Measurements from ENCODE around the gene FAM210A.

The FAM210A gene

DNA sequence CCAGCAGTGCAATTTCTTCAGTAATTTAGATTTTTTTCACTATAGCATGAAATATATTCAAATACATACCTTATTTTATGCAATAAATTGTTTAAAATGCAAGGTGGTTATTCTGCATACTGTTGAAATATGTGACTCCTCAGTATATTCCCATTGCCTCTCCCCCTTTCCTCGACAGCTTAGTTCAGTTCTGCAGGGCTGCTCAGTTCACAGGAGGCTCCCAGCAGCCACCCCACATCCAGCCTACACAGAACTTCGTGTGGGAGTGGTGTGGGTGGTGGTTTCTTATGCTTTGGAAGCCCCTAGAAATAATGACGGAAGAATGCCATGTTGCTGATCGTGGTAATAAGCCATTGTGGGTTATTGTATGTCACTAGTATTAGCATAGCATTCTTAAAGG lies 79.7 kb downstream of the FAM210A start:
- DNase-seq (ENCODE audit: low read depth in 2 of 2) = no peak

DNA sequence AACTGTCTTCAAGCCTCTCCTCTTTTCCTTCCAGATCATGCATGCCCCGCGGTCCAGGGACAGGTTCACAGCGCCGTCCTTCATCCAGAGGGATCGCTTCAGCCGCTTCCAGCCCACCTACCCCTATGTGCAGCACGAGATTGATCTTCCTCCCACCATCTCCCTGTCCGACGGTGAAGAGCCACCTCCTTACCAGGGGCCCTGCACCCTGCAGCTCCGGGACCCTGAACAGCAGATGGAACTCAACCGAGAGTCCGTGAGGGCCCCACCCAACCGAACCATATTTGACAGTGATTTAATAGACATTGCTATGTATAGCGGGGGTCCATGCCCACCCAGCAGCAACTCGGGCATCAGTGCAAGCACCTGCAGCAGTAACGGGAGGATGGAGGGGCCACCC lies 81.3 kb downstream of the FAM210A start:
- DNase-seq (ENCODE audit: low read depth in 2 of 2) = no peak

DNA sequence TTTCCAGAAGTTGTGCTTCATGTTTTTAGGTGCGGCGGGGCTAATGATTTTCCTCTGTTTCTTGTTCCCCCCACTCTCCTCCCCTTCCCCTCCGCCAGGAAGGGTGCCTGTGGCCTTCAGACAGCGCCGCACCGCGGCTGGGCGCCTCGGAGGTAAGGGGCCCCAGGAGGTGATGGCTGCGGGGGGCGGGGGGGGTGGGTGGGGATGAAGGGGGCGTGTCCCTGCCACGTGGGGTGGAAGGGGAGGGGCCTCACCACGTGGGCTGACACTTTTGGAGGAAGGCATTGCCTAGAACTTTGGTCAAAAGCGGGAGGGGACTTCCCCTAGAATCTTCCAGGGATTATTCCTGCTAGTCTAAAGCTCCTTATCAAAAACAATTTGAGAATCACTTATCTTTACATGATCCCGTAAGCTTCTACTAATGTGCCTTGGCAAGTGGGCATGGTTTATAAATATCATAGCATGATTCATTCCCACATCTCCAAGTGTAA lies 83.1 kb downstream of the FAM210A start:
- DNase-seq (ENCODE audit: low read depth in 2 of 2) = no peak

DNA sequence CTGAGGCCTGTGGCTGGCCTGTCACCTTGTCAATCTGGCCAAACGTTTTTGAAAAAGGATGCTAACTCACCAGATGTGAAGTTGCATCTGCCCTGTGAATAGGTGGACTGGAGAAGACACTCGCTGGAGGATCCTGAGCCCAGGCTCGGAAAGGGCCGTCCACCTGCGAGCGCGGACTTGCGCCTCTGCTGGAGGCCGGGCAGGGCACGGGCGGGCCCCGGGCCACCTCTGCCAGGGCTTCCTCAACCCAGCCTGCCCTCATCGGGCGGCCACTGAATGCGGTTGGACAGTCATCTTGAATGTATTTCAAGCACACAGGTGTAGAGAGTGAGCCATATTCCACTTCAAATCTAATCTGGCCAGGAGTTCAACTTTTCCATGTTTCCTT lies 83.9 kb downstream of the FAM210A start:
- DNase-seq (ENCODE audit: low read depth in 2 of 2) = no peak

DNA sequence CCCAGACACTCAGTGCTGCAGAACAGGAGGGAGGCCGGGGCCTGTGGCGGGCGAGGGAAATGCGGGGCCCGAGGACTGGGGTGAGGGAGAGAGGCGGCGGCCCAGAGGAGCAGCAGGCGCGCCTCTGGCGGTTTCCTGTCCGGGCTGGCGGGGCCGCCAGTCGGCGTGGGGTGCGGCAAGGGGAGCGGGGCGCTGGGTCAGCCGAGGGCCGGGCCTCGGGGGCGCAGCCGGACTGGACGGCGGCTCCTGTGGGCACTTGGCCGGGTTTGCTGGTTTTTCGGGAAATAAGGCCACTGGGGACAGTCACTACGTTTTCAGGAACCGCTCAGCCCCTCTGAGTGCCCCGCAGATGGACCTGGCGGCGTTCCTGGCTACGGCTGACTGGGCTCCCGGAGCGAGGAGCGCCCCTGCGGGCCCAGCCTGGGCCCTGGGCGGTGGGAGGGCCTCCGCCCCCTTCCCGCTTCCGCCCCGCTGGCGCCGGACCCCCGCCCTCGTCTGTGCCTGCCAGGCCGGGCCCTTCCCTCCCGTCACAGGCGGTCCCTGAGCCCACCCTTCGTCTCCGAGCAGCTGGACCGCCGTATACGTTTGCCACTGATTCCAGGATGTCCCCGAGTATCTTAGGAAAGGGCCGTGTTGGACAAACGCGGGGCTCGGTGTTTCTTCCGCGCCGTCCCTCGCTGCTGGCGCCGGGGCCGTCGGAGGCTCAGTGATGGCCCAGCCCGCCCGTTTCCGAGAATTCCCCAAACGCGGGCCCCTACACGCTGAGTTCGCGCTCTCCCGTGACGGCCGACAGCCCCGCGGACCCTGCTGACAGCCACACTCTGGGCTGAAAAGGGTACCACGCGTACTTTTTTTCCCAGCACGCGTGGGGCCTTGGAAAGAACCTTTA lies 84.6 kb downstream of the FAM210A start:
- no peak for DNase-seq (ENCODE audit: low read depth in 2 of 2)

DNA sequence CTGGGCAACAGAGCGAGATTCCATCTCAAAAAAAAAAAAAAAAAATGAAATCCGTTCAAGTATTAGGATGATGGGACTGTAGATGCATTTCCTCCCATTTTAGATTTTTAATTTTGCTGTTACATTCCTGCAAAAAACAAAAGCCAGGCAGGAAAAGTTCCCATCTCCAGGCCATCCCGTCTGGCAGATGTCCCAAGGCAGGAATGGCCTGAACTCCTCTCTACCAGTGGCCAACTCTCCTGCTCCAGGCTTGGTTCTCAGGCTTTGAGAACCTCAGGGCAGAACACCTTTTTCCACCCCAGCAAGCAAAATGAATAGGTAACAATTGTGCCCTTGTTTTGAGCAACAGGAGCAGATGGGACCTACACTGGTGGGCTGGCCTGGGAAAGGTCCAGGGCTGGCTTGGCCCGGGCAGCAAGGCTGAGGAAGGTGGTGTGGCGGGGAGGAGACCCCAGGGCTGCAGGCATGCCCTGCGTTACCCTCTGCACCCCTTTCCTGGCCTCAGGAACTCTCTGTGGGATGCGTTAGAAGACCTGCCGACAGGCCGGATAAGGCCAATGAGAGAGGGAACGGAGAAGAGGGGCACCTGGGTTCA lies 86.0 kb downstream of the FAM210A start:
- no peak for DNase-seq (ENCODE audit: low read depth in 2 of 2)

DNA sequence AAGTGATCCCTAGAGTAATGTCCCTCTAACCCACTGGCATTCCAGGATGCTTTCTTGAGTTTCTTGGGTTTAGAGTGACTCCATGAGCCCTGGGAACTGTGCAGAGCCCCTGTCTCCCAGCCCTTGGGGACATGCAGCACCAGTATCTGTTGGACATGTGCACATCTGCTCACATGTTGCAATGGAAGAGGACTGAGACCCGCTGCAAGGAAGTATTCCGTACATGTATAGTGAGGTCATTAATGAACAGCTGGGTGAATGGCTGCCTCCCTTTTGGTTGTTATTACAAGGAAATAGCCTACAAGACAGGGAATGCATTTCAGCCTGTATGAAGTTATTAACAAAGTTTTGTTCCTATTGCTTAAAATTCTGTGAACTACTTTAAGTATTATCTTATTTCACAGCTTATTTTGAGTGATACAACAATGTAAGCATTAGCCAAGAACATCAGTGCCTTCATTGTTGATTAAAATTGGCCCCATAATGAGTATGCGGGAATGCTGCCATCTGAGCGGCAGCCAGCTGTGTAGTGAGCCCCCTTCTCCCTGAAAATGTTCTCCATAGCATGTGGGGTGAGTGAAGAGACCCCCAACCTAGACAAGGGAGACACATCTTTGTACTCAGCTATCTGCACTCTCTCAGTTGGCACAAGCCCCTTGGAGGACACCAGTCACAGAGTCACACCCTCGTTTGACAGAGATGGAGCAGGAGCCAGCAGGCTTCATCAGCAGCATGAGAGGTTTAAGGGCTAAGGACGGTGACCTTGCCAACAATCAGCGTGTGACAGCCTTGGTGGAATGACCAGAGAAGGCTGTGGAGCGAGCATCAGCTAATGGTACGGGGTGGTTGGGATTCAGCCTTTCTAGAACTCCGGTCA lies 87.4 kb downstream of the FAM210A start:
- no peak for DNase-seq (ENCODE audit: low read depth in 2 of 2)

DNA sequence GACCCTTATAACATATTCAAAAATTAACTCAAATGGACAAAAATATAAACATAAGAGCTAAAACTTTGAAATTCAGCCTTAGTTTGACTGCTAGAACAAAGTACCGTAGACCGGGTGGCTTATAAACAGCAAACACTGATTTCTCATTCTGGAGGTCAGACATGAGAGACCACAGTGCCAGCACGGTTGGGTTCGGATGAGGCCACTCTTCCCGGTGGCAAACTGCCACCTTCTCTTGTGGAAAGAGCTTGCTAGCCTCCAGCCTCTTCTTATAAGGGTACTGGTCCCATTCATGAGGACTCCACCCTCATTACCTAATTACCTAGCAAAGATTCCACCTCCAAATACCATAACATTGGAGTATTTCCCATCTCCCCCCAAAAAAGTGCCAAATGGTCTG lies 91.3 kb downstream of the FAM210A start:
- no peak for DNase-seq (ENCODE audit: low read depth in 2 of 2)

DNA sequence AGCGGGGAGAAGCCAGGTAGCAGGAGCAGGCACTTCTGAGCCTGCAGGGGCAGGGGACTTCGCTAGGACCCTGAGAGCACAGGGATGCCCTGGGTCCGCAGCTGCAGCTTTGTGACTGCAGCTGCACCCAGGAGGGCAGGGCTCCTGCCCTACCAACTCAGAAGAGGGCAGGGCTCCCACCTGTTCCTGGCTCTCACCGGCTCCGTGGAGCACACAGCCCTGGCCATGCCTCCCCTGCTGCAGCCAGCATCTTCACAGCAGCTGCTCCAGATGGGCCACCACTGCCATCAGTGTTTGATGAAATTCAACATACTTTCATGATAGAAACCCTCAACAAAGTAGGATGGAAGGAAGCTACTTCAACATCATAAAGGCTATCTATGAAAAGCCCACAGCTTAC lies 92.7 kb downstream of the FAM210A start:
- DNase-seq (ENCODE audit: low read depth in 2 of 2) = no peak

DNA sequence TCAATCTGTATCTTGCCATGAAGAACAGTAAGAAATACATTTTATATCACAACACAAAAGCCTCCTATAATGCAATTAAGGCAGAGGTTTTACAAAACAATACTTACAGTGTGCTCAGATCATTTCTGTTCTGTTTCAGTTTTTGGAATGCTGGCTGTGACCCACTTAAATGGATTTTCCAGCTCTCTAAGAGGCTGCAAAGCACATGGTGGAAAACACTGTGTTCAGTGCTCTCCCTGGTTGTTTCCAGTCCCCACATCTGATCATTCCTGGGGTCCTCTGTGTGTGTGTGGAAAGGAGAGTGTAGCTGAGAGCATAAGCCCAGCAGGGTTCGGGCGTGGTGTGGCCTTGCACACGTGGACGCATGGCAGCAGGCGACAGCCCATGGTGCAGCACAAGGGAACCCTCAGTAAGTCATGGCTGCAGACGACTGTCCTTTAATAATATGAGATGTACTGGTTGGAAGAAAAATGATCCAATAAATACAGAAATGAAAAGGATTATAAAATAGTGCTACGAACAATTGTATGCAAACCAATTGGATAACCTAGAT lies 95.6 kb downstream of the FAM210A start:
- no peak for DNase-seq (ENCODE audit: low read depth in 2 of 2)

DNA sequence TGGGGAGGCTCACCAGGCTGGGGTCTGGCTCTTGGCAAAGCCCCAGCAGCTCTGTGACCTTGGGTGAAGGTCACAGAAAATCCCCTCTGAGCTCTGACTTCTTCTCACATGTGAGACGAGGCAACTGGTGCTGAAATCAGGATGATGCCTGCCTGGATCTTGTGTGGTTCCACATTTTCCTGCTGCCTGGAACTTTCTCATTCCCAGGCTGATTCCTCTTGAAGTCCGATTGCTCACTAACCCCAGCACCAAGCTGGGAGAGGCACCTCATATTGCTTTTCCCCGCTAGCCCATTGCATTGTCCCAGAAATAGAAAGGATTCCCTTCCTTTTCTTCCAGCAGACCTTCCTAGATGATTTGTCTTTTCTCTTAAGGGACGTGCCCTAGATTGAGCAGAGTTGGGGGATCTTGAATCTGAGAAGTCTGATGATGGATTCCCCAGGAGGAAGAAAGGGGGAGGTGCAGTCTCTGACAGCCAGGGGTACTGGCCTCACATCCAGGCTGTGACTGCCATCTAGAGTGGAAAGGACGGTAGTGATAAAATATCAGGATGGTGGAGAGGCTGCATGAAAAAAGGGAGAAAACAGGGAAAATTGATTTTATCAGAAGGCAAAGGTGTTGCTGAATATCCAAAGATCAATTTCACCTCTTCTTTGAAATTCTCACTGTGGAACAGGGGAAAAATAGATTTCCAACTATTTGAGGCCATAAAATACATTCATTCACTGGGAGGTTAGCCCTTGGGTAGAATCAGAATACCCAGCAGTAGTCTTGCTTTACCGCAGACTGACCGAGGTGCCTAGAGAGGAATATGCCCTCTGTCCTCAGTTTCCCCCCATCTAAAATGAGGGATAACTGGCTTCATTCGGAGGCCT lies 96.3 kb downstream of the FAM210A start:
- DNase-seq (ENCODE audit: low read depth in 2 of 2) = no peak

DNA sequence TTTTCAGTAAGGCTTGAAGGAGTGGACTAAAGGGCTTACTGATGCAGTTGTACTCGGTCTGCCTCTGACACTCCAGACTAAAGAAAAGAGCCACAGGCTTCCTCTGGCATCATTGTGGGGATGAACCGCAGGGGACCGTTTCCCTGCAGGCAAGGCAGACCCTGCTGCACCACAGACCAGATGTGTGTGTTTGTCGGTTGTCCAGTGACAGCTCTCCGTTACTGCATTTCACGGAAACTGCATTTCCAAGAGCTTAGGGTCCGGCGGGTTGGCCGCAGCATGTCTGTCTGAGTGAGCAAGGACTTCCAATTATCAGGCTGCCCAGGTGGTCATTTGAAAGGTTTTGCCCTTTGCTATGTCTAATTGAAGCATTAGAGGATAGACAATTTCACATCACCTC lies 98.1 kb downstream of the FAM210A start:
- no peak for DNase-seq (ENCODE audit: low read depth in 2 of 2)

DNA sequence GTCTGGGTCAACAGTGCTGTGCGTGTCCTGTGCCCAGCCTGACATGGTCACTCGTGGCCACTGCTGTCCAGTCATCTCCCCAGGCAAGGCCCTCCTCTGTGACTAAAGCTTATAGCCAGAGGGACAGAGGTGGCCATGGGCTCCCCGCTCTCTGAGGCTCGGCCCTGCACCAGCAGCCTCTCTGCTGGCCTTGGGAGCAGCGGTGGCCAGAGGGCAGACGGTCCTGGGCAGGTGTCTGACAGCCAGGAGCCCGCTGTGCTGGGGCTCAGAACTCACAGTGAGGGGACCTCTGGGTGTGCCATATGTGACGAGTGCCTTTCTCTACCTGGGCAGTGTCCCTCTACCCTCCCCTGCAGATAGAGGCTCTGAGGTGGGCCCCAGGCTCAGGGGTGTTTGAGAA lies 98.7 kb downstream of the FAM210A start:
- no peak for DNase-seq (ENCODE audit: low read depth in 2 of 2)

DNA sequence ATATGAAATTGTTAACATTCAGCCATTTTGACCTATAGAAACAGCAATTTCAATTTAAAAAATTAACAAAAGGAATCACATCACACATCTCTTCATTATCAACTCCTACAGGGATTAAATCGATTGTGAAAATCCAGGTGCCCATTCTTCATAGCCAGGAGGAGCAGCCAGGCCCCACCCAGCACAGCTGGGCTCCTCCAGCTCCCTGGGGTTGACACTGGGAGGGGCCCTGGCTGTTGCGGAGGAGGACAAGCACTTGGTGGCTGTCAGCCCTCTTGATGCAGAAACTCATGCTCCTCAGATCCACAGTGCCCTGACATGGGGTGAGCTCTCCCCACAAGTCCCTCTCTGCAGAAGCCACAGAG lies 99.8 kb downstream of the FAM210A start:
- no peak for DNase-seq (ENCODE audit: low read depth in 2 of 2)

DNA sequence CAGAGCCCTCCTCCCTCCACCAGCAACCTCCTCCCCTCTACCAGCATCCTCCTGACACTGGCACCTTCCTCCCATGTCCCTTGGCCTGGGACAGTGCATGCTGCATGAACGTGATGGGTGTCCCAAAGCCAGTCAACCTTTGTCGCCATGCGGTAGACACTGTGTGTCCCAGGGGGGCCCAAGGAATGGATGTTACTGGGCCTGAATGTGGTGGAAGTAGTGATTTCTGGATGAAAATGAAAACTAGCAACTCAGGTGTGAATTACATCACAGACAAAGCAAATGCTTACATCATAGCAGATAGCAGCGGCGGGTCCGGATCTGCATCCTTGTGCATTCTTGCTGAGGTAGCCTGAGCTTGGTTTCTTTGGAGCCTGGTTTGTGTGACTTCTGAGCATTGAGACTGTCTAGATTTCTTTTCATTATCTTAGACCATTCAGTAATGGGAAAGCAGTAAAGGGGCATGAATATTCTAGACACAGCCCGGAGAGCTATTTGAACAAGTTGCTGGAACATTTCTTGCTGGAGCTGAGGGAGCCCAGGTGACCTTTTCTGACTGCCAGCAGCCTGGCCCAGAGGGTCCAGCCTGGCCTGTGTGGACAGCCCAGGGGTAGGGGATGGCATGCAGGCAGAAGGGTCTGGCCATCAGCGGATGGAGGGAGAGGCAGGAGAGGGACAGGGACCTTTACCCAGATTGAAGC lies 100.4 kb downstream of the FAM210A start:
- DNase-seq (ENCODE audit: low read depth in 2 of 2) = no peak

DNA sequence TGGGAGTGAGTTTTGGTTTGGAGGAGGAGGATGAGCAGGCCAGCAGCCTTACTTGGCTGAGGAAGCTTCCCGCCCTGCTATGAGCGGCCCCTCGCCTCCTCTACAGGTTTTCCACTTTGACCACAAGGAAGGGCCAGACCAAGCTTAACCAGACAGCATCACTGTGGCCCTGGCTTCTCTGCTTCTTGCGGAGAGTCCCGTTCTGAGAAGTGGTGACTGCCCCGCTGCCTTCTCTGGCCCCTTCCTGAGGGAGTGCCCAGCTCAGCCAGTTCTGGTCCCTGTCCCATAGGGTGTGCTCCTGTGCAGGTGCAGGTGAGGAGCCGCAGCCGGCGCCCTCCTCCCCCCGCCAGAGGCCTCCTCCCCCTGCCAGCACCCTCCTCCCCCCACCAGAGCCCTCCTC lies 101.0 kb downstream of the FAM210A start:
- no peak for DNase-seq (ENCODE audit: low read depth in 2 of 2)

DNA sequence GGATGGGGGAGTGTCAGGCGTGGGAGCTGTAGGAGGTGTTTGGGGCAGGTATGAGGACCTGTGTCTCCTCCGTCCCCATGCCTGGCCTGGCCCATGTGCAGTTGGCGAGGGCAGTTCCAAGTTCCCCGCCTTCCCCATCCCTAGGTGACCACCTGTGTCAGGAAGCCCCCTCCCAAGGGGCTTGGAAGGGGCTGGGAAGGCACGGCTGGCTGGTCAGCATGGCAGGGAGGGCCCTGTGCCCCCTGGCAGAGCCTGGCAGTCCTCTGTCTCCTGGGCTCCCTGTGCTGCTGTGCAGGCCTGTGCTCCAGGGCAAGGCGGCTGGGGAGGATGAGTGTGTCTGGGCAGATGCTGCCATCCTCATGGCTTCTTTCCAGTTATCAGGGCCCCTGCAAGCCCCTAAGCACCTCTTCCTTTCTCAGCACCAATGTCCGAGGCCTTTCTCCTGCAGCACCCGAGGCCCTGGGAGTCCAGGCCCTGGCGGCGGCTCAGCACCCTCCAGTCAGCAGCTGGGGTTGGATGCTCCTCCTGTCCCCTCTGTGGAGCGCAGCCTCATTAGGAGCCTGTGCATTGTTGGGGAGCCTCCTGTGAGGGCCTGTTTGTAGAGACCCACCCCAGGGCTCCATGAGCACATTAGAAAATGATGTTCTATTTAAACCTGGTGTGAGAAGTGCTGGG lies 101.7 kb downstream of the FAM210A start:
- DNase-seq (ENCODE audit: low read depth in 2 of 2) = no peak

DNA sequence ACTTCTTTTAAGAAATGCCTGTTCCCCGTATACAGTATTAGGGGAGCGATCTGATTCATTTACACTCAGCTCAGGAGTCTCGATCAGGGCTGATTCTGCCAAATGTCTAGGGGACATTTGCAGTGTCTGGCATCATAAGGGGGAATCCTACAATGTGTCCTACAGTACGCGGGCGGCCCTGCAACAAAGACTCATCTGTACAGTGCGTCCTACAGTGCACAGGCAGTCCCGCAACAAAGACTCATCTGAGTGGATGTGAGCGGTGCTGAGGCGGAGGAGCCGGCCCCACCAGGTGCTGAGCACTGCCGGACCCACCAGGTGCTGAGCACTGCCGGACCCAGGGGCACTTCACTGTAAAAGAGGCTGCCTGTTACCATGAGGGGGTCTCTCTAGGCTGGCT lies 102.5 kb downstream of the FAM210A start:
- no peak for DNase-seq (ENCODE audit: low read depth in 2 of 2)

DNA sequence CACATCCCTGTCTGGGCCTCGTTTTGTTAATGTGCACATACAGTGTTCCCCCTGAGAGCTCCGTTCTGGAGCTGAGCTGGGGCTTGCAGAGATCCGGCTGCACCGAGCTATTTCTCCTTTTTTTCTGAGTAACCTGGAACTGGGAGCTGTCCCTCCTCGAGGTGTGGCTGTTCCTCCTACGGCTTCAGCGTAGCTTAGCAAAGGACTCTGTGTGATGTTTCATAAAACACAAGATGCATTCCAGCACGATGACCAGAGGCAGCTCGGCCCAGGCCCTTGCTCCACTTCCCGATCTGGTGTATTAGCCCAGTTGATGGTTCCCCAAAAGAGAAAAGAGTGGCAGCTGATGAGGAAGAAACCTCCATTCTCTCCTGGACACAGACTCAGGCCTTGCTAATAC lies 103.0 kb downstream of the FAM210A start:
- no peak for DNase-seq (ENCODE audit: low read depth in 2 of 2)

DNA sequence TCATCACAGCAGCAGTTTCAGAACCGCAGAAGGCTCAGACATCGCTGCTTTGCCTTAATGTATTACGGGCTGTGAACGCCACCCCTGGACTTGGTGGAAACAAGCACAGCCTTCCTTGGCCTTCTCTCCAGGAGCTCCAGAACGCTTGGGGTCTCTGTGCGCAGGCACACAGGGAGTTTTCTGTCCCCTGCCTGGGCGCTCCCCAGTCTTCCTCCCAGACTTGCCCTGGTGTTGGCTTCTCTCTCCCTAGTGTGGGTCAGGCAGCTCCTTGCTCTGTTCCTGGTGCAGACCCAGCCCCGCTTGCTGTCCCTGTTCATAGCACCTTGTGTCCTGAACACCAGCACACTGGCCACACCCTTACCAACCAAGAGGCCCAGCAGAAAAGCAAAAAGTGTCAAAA lies 103.6 kb downstream of the FAM210A start:
- DNase-seq (ENCODE audit: low read depth in 2 of 2) = no peak

All from stimulated activated CD8-positive, alpha-beta memory T cell treated with anti-CD3 and anti-CD28 coated beads, Interleukin-2, amount 100 ng/mL, for 48 hours (primary cell).